Measurements from ENCODE around the gene TRIM47.
A peak's percentile ranks its signal among the peaks of the same experiment; 100 is the strongest.

Gene TRIM47

GRCh38 chr17:75895370-75896155 lies 17.2 kb upstream of the TRIM47 start:
- peak overlapping the region; percentile 21 for H3K27ac ChIP-seq (ENCODE audit: low read depth, low read length, poor library complexity, severe bottlenecking)

GRCh38 chr17:75894049-75894733 lies 15.8 kb upstream of the TRIM47 start:
- Histone ChIP-seq H2AFZ (ENCODE audit: low read length) (no peak overlapping the region), H3F3A (ENCODE audit: insufficient read depth, low read length) (no peaks in the 10 kb centered on the region), H4K20me1 (ENCODE audit: insufficient read depth, low read length) (no peaks in the 10 kb centered on the region), H3K27me3 (ENCODE audit: insufficient read depth, low read length) (no peaks in the 10 kb centered on the region), H3K9me3 (ENCODE audit: low read length) (no peaks in the 10 kb centered on the region), H3K4me2 (ENCODE audit: low read length) (no peak overlapping the region), H3K27ac (ENCODE audit: low read depth, low read length, poor library complexity, severe bottlenecking) (no peak overlapping the region), H3K36me3 (ENCODE audit: insufficient read depth, low read length) (peaks cover 19% of the 10 kb centered on the region; the same call in 1 of the 2 replicates), H3K9ac (ENCODE audit: low read length) (no peak overlapping the region), H3K4me3 (ENCODE audit: low read depth, low read length, poor library complexity, severe bottlenecking) (no peak overlapping the region), H3K79me2 (ENCODE audit: insufficient read depth, low read length) (no peaks in the 10 kb centered on the region), H3K4me1 (ENCODE audit: insufficient read depth, low read length, severe bottlenecking) (peaks cover 24% of the 10 kb centered on the region), H3K9me2 (ENCODE audit: low read depth, low read length) (no peaks in the 10 kb centered on the region)
- TF ChIP-seq CTCF (IDR thresholded peaks at IDR 0.05; ENCODE audit: low read length) (no peak), EZH2 (IDR thresholded peaks at IDR 0.05; ENCODE audit: borderline replicate concordance, low read length) (no peak)

More at GRCh38 chr17:75895370-75896155, 17.2 kb upstream of the TRIM47 start:
- no peaks in the 10 kb centered on the region for H3K27me3 ChIP-seq (ENCODE audit: insufficient read depth, low read length)
- H3K4me3 ChIP-seq (ENCODE audit: low read depth, low read length, poor library complexity, severe bottlenecking): peak overlapping the region; percentile 80
- no peaks in the 10 kb centered on the region for H3F3A ChIP-seq (ENCODE audit: insufficient read depth, low read length)
- no peaks in the 10 kb centered on the region for H4K20me1 ChIP-seq (ENCODE audit: insufficient read depth, low read length)
- peaks cover 24% of the 10 kb centered on the region for H3K4me1 ChIP-seq (ENCODE audit: insufficient read depth, low read length, severe bottlenecking)
- no peaks in the 10 kb centered on the region for H3K9me3 ChIP-seq (ENCODE audit: low read length)
- no peaks in the 10 kb centered on the region for H3K79me2 ChIP-seq (ENCODE audit: insufficient read depth, low read length)
- no peaks in the 10 kb centered on the region for H3K9me2 ChIP-seq (ENCODE audit: low read depth, low read length)
- peak overlapping the region; percentile 77 for H3K9ac ChIP-seq (ENCODE audit: low read length)
- H3K36me3 ChIP-seq (ENCODE audit: insufficient read depth, low read length): peaks cover 28% of the 10 kb centered on the region; the same call in 1 of the 2 replicates
- TF ChIP-seq EZH2 (IDR thresholded peaks at IDR 0.05; ENCODE audit: borderline replicate concordance, low read length): no peak
- TF ChIP-seq CTCF (IDR thresholded peaks at IDR 0.05; ENCODE audit: low read length): peak; percentile 49; the same call in 1 of the 2 replicates
- no peak overlapping the region for H2AFZ ChIP-seq (ENCODE audit: low read length)
- H3K4me2 ChIP-seq (ENCODE audit: low read length): peak overlapping the region; percentile 79

DNA sequence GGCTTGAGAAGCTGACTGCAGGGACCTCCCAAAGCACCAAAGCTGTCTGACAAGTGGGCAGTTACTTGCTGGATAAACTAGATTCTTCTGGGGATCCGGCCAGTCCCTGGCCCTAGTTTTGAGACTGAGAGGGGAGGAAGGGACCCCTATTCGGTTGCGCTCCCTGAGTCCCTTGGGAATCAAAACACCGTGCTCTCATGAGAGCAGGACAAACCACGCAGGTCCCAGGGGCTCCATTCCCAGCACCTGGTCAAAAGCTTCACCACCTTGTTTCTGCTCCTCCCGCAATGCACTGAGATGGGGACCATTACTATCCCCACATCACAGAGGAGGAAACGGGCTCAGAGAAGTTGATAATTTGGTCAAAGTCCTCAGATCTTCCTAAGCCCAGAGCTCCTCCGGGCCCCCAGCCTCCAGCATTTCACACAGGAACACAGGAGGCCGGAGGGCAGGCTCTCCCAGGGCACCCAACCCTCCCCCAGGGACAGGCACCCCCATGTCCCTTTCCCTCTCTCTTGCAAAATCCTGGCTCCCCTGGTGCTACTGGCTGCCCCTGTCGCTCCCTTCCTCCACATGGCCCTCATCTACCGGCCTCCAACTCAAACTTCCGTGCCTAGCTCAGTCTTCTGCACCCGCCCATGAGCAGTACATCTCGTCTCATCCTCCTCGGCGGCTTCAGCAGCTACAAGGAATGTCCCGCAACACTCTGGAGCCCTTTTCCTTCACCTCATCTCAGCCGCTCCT lies 15.1 kb upstream of the TRIM47 start:
- H3K27ac ChIP-seq (ENCODE audit: low read depth, low read length, poor library complexity, severe bottlenecking): no peak overlapping the region
- no peak overlapping the region for H3K9ac ChIP-seq (ENCODE audit: low read length)
- peaks cover 16% of the 10 kb centered on the region; the same call in 1 of the 2 replicates for H3K36me3 ChIP-seq (ENCODE audit: insufficient read depth, low read length)
- peaks cover 24% of the 10 kb centered on the region for H3K4me1 ChIP-seq (ENCODE audit: insufficient read depth, low read length, severe bottlenecking)
- no peak overlapping the region for H2AFZ ChIP-seq (ENCODE audit: low read length)
- H4K20me1 ChIP-seq (ENCODE audit: insufficient read depth, low read length): no peaks in the 10 kb centered on the region
- no peaks in the 10 kb centered on the region for H3F3A ChIP-seq (ENCODE audit: insufficient read depth, low read length)
- no peaks in the 10 kb centered on the region for H3K79me2 ChIP-seq (ENCODE audit: insufficient read depth, low read length)
- no peaks in the 10 kb centered on the region for H3K9me2 ChIP-seq (ENCODE audit: low read depth, low read length)
- H3K9me3 ChIP-seq (ENCODE audit: low read length): no peaks in the 10 kb centered on the region
- no peak overlapping the region for H3K4me2 ChIP-seq (ENCODE audit: low read length)
- no peak overlapping the region for H3K4me3 ChIP-seq (ENCODE audit: low read depth, low read length, poor library complexity, severe bottlenecking)
- TF ChIP-seq EZH2 (IDR thresholded peaks at IDR 0.05; ENCODE audit: borderline replicate concordance, low read length): no peak
- no peak for TF ChIP-seq CTCF (IDR thresholded peaks at IDR 0.05; ENCODE audit: low read length)
- H3K27me3 ChIP-seq (ENCODE audit: insufficient read depth, low read length): no peaks in the 10 kb centered on the region
